GM19238 (cell line): Measurements from ENCODE around the gene ANKRD22.

ENCODE experiments used
- DNase-seq: peaks from one replicate; pipeline ENCODE4 v3.0.0; 2011; ENCODE audit warnings: low spot score; ENCODE audit not compliant: insufficient read length

Gene ANKRD22

GRCh38 chr10:88802523-88803285, 48.9 kb downstream of the ANKRD22 start, which contains the start of gene LIPM:
LIPM (plus strand) TSS chr10:88802730; CDS start chr10:88802897, 167 bp downstream.
- no peak for DNase-seq

- DNase-seq, result no peak
Measured at GRCh38 chr10:88800152-88801125, 51.2 kb downstream of the ANKRD22 start.

GRCh38 chr10:88794731-88795130, 56.9 kb downstream of the ANKRD22 start:
- DNase-seq, result no peak

- DNase-seq, result no peak
Measured at GRCh38 chr10:88793712-88794299, 57.8 kb downstream of the ANKRD22 start.

- DNase-seq, result no peak
Measured at GRCh38 chr10:88792661-88793060, 59.0 kb downstream of the ANKRD22 start.

GRCh38 chr10:88791924-88792323, 59.7 kb downstream of the ANKRD22 start:
- DNase-seq, result peak; percentile 7

- no peak for DNase-seq
Measured at GRCh38 chr10:88788924-88789323, 62.7 kb downstream of the ANKRD22 start.

- DNase-seq, result no peak
Measured at GRCh38 chr10:88787463-88787862, 64.2 kb downstream of the ANKRD22 start.

- no peak for DNase-seq
Measured at GRCh38 chr10:88786032-88786770, 65.4 kb downstream of the ANKRD22 start.

- no peak for DNase-seq
Measured at GRCh38 chr10:88783724-88784123, 67.9 kb downstream of the ANKRD22 start.

- no peak for DNase-seq
Measured at GRCh38 chr10:88782222-88782621, 69.4 kb downstream of the ANKRD22 start.

GRCh38 chr10:88781206-88781605, 70.4 kb downstream of the ANKRD22 start:
- no peak for DNase-seq
